A673 (cell line): ENCODE measurements around the gene MPRIP.

Source experiments
- CTCF ChIP-seq: fragments of 300-800, 200-600 bp; sonication (generic); conservative IDR thresholded peaks from 2 replicates; pipeline ENCODE4 v1.5.1; 2017; ENCODE audit warnings: low read depth, mild to moderate bottlenecking, antibody characterized with exemption, low read length, moderate library complexity, mixed read lengths
- EZH2 ChIP-seq: fragments of 200-600 bp; sonication (generic); IDR thresholded peaks from 2 replicates; pipeline ENCODE4 v1.6.1; 2017; ENCODE audit warnings: borderline replicate concordance, low read depth, mild to moderate bottlenecking, mixed read lengths, antibody characterized with exemption, low read length; ENCODE audit not compliant: poor library complexity, severe bottlenecking

- no peak for TF ChIP-seq CTCF
- no peak for TF ChIP-seq EZH2
Measured at GRCh38 chr17:17018021-17018441, 24.2 kb upstream of the MPRIP start.
